OCI-LY7 (cell line): ENCODE data around the gene PTPN14.

Source experiments
- EZH2phosphoT487 ChIP-seq: fragments of 200-600 bp; sonication (generic); IDR thresholded peaks from 2 replicates; pipeline ENCODE4 v1.6.1; 2018; ENCODE audit warnings: low read depth, borderline replicate concordance, mild to moderate bottlenecking, mixed run types, antibody characterized with exemption, low read length, moderate library complexity, mixed read lengths
- TF ChIP-seq, protein P1 (sequence below): fragments of 200-600 bp; sonication (generic); conservative IDR thresholded peaks from 2 replicates; pipeline ENCODE4 v1.5.1; 2014; ENCODE audit warnings: mild to moderate bottlenecking, antibody characterized with exemption, low read length, moderate library complexity, mixed read lengths

DNA sequence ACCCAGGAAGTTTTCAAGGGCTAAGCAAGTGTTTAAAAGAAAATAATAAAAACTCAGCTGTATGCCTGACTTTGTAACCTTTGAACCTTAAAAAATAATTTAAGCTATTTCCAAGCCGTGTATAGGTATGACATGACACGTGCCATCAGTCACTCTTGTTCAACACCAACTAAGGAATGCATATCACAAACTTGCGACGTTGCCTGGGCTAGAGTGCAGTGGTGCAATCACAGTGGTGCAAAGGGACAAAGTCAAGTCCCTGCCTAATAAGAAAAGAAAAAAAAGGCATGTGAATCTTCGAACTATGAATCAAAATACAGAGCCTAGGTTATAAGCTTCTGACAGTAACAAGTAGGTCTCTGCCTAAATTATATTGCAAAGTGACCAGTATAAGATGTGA, 191.3 kb downstream of the PTPN14 start:
- TF ChIP-seq, protein P1, sequence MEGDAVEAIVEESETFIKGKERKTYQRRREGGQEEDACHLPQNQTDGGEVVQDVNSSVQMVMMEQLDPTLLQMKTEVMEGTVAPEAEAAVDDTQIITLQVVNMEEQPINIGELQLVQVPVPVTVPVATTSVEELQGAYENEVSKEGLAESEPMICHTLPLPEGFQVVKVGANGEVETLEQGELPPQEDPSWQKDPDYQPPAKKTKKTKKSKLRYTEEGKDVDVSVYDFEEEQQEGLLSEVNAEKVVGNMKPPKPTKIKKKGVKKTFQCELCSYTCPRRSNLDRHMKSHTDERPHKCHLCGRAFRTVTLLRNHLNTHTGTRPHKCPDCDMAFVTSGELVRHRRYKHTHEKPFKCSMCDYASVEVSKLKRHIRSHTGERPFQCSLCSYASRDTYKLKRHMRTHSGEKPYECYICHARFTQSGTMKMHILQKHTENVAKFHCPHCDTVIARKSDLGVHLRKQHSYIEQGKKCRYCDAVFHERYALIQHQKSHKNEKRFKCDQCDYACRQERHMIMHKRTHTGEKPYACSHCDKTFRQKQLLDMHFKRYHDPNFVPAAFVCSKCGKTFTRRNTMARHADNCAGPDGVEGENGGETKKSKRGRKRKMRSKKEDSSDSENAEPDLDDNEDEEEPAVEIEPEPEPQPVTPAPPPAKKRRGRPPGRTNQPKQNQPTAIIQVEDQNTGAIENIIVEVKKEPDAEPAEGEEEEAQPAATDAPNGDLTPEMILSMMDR = no peak
- no peak for TF ChIP-seq EZH2phosphoT487
